Measurements from ENCODE around the gene TMC1.
A peak's percentile ranks its signal among the peaks of the same experiment; 100 is the strongest.

TMC1 gene

GRCh38 chr9:72565535-72565934, 44.1 kb downstream of the TMC1 start:
- Histone ChIP-seq H3K9me3 (ENCODE audit: control insufficient read depth, low read length) (no peaks in the 10 kb centered on the region), H3K9ac (ENCODE audit: low read length) (no peak overlapping the region), H3K4me2 (ENCODE audit: low read length, poor library complexity, severe bottlenecking) (no peak overlapping the region), H2BK120ac (ENCODE audit: low read depth, low read length) (no peak overlapping the region), H2BK5ac (ENCODE audit: low read depth, low read length, poor library complexity, severe bottlenecking) (no peak overlapping the region), H3K14ac (ENCODE audit: low read length in 2 of 2) (no peak overlapping the region), H4K91ac (ENCODE audit: low read length) (no peak overlapping the region), H2AFZ (ENCODE audit: low read depth, low read length) (peak overlapping the region; percentile 53), H3K27me3 (ENCODE audit: control insufficient read depth in 1 of 2, insufficient read depth in 1 of 2, low read length in 2 of 2) (no peaks in the 10 kb centered on the region), H3K18ac (ENCODE audit: low read depth in 1 of 2, low read length in 2 of 2) (no peak overlapping the region), H3K79me1 (replicated peaks; ENCODE audit: low read length, poor library complexity, severe bottlenecking) (no peaks in the 10 kb centered on the region), H3K36me3 (ENCODE audit: control insufficient read depth in 1 of 2, insufficient read depth in 2 of 2, low read depth in 1 of 2, low read length in 2 of 2) (no peaks in the 10 kb centered on the region), H3K23ac (ENCODE audit: low read length in 2 of 2) (no peak overlapping the region), H2BK15ac (ENCODE audit: low read depth, poor library complexity, severe bottlenecking) (no peak overlapping the region), H3K4ac (ENCODE audit: low read depth in 1 of 2, low read length in 2 of 2) (no peak overlapping the region), H3K4me3 (ENCODE audit: insufficient read depth in 1 of 2, low read depth in 1 of 2, low read length in 2 of 2) (no peak overlapping the region), H2BK12ac (ENCODE audit: low read length in 2 of 2) (no peak overlapping the region), H3K4me1 (ENCODE audit: control insufficient read depth, insufficient read depth, low read depth, low read length) (no peaks in the 10 kb centered on the region), H3K27ac (ENCODE audit: low read length, poor library complexity, severe bottlenecking) (no peak overlapping the region), H2AK5ac (ENCODE audit: low read length, severe bottlenecking) (no peak overlapping the region), H4K8ac (ENCODE audit: low read length) (no peak overlapping the region)
- 92% methylated on average over 4 of the region's 7 CpGs for WGBS
- DNase-seq = no peak

- no peak overlapping the region for H3K27ac ChIP-seq (ENCODE audit: low read length, poor library complexity, severe bottlenecking)
- no peaks in the 10 kb centered on the region for H3K79me1 ChIP-seq (replicated peaks; ENCODE audit: low read length, poor library complexity, severe bottlenecking)
- H3K4me1 ChIP-seq (ENCODE audit: control insufficient read depth, insufficient read depth, low read depth, low read length) = peaks cover 3% of the 10 kb centered on the region
- H4K91ac ChIP-seq (ENCODE audit: low read length) = no peak overlapping the region
- H2BK12ac ChIP-seq (ENCODE audit: low read length in 2 of 2) = no peak overlapping the region
- WGBS = 96% methylated on average over 3 of the region's 3 CpGs
- H3K4ac ChIP-seq (ENCODE audit: low read depth in 1 of 2, low read length in 2 of 2) = no peak overlapping the region
- peak overlapping the region in 1 of 2 experiments; percentile 68 for H3K18ac ChIP-seq (ENCODE audit: low read depth in 1 of 2, low read length in 2 of 2)
- no peak overlapping the region for H3K4me2 ChIP-seq (ENCODE audit: low read length, poor library complexity, severe bottlenecking)
- no peak overlapping the region for H2BK5ac ChIP-seq (ENCODE audit: low read depth, low read length, poor library complexity, severe bottlenecking)
- H2BK120ac ChIP-seq (ENCODE audit: low read depth, low read length) = no peak overlapping the region
- no peak overlapping the region for H4K8ac ChIP-seq (ENCODE audit: low read length)
- no peak overlapping the region for H3K9ac ChIP-seq (ENCODE audit: low read length)
- H2BK15ac ChIP-seq (ENCODE audit: low read depth, poor library complexity, severe bottlenecking) = no peak overlapping the region
- no peak overlapping the region for H3K23ac ChIP-seq (ENCODE audit: low read length in 2 of 2)
- no peaks in the 10 kb centered on the region for H3K9me3 ChIP-seq (ENCODE audit: control insufficient read depth, low read length)
- H3K4me3 ChIP-seq (ENCODE audit: insufficient read depth in 1 of 2, low read depth in 1 of 2, low read length in 2 of 2) = no peak overlapping the region
- no peaks in the 10 kb centered on the region for H3K36me3 ChIP-seq (ENCODE audit: control insufficient read depth in 1 of 2, insufficient read depth in 2 of 2, low read depth in 1 of 2, low read length in 2 of 2)
- H3K14ac ChIP-seq (ENCODE audit: low read length in 2 of 2) = no peak overlapping the region
- DNase-seq = no peak
- H3K27me3 ChIP-seq (ENCODE audit: control insufficient read depth in 1 of 2, insufficient read depth in 1 of 2, low read length in 2 of 2) = no peaks in the 10 kb centered on the region
- H2AFZ ChIP-seq (ENCODE audit: low read depth, low read length) = no peak overlapping the region
- no peak overlapping the region for H2AK5ac ChIP-seq (ENCODE audit: low read length, severe bottlenecking)
Observed at GRCh38 chr9:72574156-72574810, 52.9 kb downstream of the TMC1 start.

GRCh38 chr9:72575666-72576065, 54.3 kb downstream of the TMC1 start:
- no peak overlapping the region for H3K27ac ChIP-seq (ENCODE audit: low read length, poor library complexity, severe bottlenecking)
- no peak overlapping the region for H2BK12ac ChIP-seq (ENCODE audit: low read length in 2 of 2)
- H2BK120ac ChIP-seq (ENCODE audit: low read depth, low read length) = no peak overlapping the region
- no peak overlapping the region for H2AK5ac ChIP-seq (ENCODE audit: low read length, severe bottlenecking)
- no peak overlapping the region for H3K14ac ChIP-seq (ENCODE audit: low read length in 2 of 2)
- no peak overlapping the region for H3K4me2 ChIP-seq (ENCODE audit: low read length, poor library complexity, severe bottlenecking)
- DNase-seq = peak; percentile 31
- H2BK5ac ChIP-seq (ENCODE audit: low read depth, low read length, poor library complexity, severe bottlenecking) = no peak overlapping the region
- H3K9me3 ChIP-seq (ENCODE audit: control insufficient read depth, low read length) = no peaks in the 10 kb centered on the region
- H3K27me3 ChIP-seq (ENCODE audit: control insufficient read depth in 1 of 2, insufficient read depth in 1 of 2, low read length in 2 of 2) = no peaks in the 10 kb centered on the region
- no peak overlapping the region for H4K91ac ChIP-seq (ENCODE audit: low read length)
- H3K18ac ChIP-seq (ENCODE audit: low read depth in 1 of 2, low read length in 2 of 2) = peak overlapping the region in 1 of 2 experiments; percentile 25
- H3K4me3 ChIP-seq (ENCODE audit: insufficient read depth in 1 of 2, low read depth in 1 of 2, low read length in 2 of 2) = peak overlapping the region in 1 of 2 experiments; percentile 23
- no peaks in the 10 kb centered on the region for H3K36me3 ChIP-seq (ENCODE audit: control insufficient read depth in 1 of 2, insufficient read depth in 2 of 2, low read depth in 1 of 2, low read length in 2 of 2)
- 87% methylated on average over 2 of the region's 2 CpGs for WGBS
- no peak overlapping the region for H4K8ac ChIP-seq (ENCODE audit: low read length)
- H2BK15ac ChIP-seq (ENCODE audit: low read depth, poor library complexity, severe bottlenecking) = no peak overlapping the region
- peak overlapping the region; percentile 82 for H3K9ac ChIP-seq (ENCODE audit: low read length)
- peaks cover 4% of the 10 kb centered on the region for H3K4me1 ChIP-seq (ENCODE audit: control insufficient read depth, insufficient read depth, low read depth, low read length)
- H3K23ac ChIP-seq (ENCODE audit: low read length in 2 of 2) = no peak overlapping the region
- H3K79me1 ChIP-seq (replicated peaks; ENCODE audit: low read length, poor library complexity, severe bottlenecking) = no peaks in the 10 kb centered on the region
- H3K4ac ChIP-seq (ENCODE audit: low read depth in 1 of 2, low read length in 2 of 2) = no peak overlapping the region
- H2AFZ ChIP-seq (ENCODE audit: low read depth, low read length) = no peak overlapping the region

- no peak overlapping the region for H3K4ac ChIP-seq (ENCODE audit: low read depth in 1 of 2, low read length in 2 of 2)
- H3K9ac ChIP-seq (ENCODE audit: low read length) = peak overlapping the region; percentile 82
- H2BK12ac ChIP-seq (ENCODE audit: low read length in 2 of 2) = peak overlapping the region in 1 of 2 experiments; percentile 18
- no peaks in the 10 kb centered on the region for H3K36me3 ChIP-seq (ENCODE audit: control insufficient read depth in 1 of 2, insufficient read depth in 2 of 2, low read depth in 1 of 2, low read length in 2 of 2)
- H3K4me2 ChIP-seq (ENCODE audit: low read length, poor library complexity, severe bottlenecking) = no peak overlapping the region
- no peak overlapping the region for H3K18ac ChIP-seq (ENCODE audit: low read depth in 1 of 2, low read length in 2 of 2)
- peaks cover 4% of the 10 kb centered on the region for H3K4me1 ChIP-seq (ENCODE audit: control insufficient read depth, insufficient read depth, low read depth, low read length)
- H3K79me1 ChIP-seq (replicated peaks; ENCODE audit: low read length, poor library complexity, severe bottlenecking) = no peaks in the 10 kb centered on the region
- WGBS = 96% methylated on average over 2 of the region's 2 CpGs
- H3K27ac ChIP-seq (ENCODE audit: low read length, poor library complexity, severe bottlenecking) = no peak overlapping the region
- no peak overlapping the region for H2BK120ac ChIP-seq (ENCODE audit: low read depth, low read length)
- H2BK5ac ChIP-seq (ENCODE audit: low read depth, low read length, poor library complexity, severe bottlenecking) = no peak overlapping the region
- H4K8ac ChIP-seq (ENCODE audit: low read length) = no peak overlapping the region
- H2BK15ac ChIP-seq (ENCODE audit: low read depth, poor library complexity, severe bottlenecking) = no peak overlapping the region
- H2AK5ac ChIP-seq (ENCODE audit: low read length, severe bottlenecking) = peak overlapping the region; percentile 7
- H4K91ac ChIP-seq (ENCODE audit: low read length) = no peak overlapping the region
- peak overlapping the region in 1 of 2 experiments; percentile 23 for H3K4me3 ChIP-seq (ENCODE audit: insufficient read depth in 1 of 2, low read depth in 1 of 2, low read length in 2 of 2)
- H3K27me3 ChIP-seq (ENCODE audit: control insufficient read depth in 1 of 2, insufficient read depth in 1 of 2, low read length in 2 of 2) = no peaks in the 10 kb centered on the region
- H3K9me3 ChIP-seq (ENCODE audit: control insufficient read depth, low read length) = no peaks in the 10 kb centered on the region
- H3K14ac ChIP-seq (ENCODE audit: low read length in 2 of 2) = no peak overlapping the region
- DNase-seq = no peak
- H3K23ac ChIP-seq (ENCODE audit: low read length in 2 of 2) = no peak overlapping the region
- no peak overlapping the region for H2AFZ ChIP-seq (ENCODE audit: low read depth, low read length)
Observed at GRCh38 chr9:72576087-72576486, 54.7 kb downstream of the TMC1 start.

Data from mesenchymal stem cell (in vitro differentiated cells and primary cell).